Thymus (tissue), 11 donors: ENCODE data around the gene CDK19. TPM values are rescaled to one million over a fixed set of nuclear protein-coding genes. Genes with fewer than 3 reads are reported as not detected.

ENCODE experiments used
- DNase-seq, 9 donors: peaks; one replicate each; pipeline ENCODE4 v3.0.0-alpha.2; 2013; ENCODE audit warnings: low spot score in 9 of 9, low read depth in 6 of 9, missing footprints in 1 of 9
- H3K27ac ChIP-seq, 2 donors: one replicate each; pipeline ENCODE4 v1.5.1; 2013; ENCODE audit warnings: control low read depth in 1 of 2, low read depth in 1 of 2, low read length in 1 of 2, mild to moderate bottlenecking in 1 of 2, moderate library complexity in 1 of 2
- H3K27me3 ChIP-seq, 2 donors: one replicate each; pipeline ENCODE4 v1.5.1; 2013; ENCODE audit warnings: low read length in 1 of 2; ENCODE audit not compliant: control insufficient read depth in 2 of 2, insufficient read depth in 1 of 2
- H3K36me3 ChIP-seq, 2 donors: one replicate each; pipeline ENCODE4 v1.5.1; 2013; ENCODE audit warnings: low read length in 1 of 2, mild to moderate bottlenecking in 1 of 2, moderate library complexity in 1 of 2; ENCODE audit not compliant: control insufficient read depth in 2 of 2, insufficient read depth in 2 of 2
- H3K4me1 ChIP-seq, 2 donors: one replicate each; pipeline ENCODE4 v1.5.1; 2013; ENCODE audit warnings: low read length in 2 of 2; ENCODE audit not compliant: control insufficient read depth in 2 of 2, insufficient read depth in 2 of 2
- H3K4me3 ChIP-seq, 2 donors: one replicate each; pipeline ENCODE4 v1.5.1; 2013; ENCODE audit warnings: low read length in 2 of 2, control low read depth in 1 of 2, mild to moderate bottlenecking in 1 of 2
- H3K9me3 ChIP-seq, 2 donors: one replicate each; pipeline ENCODE4 v1.5.1; 2013; ENCODE audit warnings: low read length in 1 of 2, mild to moderate bottlenecking in 1 of 2; ENCODE audit not compliant: control insufficient read depth in 2 of 2, insufficient read depth in 1 of 2
- WGBS: extraction: QIAGEN DNeasy Blood & Tissue Kit; methylation state at CpG from one replicate; pipeline ENCODE4 v1.1.7; 2013; 5-methylcytosine and 5-hydroxymethylcytosine counted together
- polyA plus RNA-seq: library from polyadenylated mRNA; stranded (reverse); fragments of 200-250 nt; gene quantifications from one replicate; pipeline ENCODE4 v1.2.3, GENCODE V29; 2013
- total RNA-seq: library from RNA; stranded (reverse); fragments of 120-200 nt; gene quantifications from one replicate; pipeline ENCODE4 v1.2.4, GENCODE V29; 2013
- donor health status: healthy.

Gene CDK19
- total and polyA plus RNA-seq, 2 donors: 10.4 to 15.4 TPM

- Histone ChIP-seq H3K4me1 (no peaks in the 10 kb centered on the region), H3K27ac (no peak overlapping the region), H3K9me3 (peaks cover 2 to 18% of the 10 kb centered on the region in 2 donors), H3K36me3 (peaks cover 15 to 19% of the 10 kb centered on the region in 2 donors), H3K27me3 (no peaks in the 10 kb centered on the region), H3K4me3 (no peak overlapping the region)
- DNase-seq: no peak
- WGBS: 98% methylated on average over 62 of the region's 62 CpGs
Measured at GRCh38 chr6:110645685-110646418, 169.4 kb downstream of the CDK19 start.

DNA sequence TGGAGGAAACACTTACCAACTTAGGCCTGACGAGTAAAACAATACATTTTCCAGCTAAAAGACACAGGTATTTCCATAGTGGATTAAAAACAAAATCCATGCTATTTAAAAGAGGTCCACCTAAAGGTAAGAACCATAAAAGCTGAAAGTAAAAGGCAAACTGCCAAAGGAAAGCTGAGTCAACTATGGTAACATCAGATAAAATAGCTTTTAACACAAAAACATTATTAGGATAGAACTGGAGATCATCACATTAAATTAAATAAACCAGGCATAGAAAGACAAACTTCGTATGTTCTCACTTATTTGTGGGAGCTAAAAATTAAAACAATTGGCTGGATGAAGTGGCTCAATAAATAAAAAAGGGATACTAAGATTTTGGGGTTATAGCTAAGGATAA lies 172.1 kb downstream of the CDK19 start:
- no peak for DNase-seq
- no peaks in the 10 kb centered on the region for H3K4me1 ChIP-seq
- no peaks in the 10 kb centered on the region for H3K27me3 ChIP-seq
- H3K9me3 ChIP-seq: peaks cover 2 to 18% of the 10 kb centered on the region in 2 donors
- 97% methylated on average over 2 of the region's 2 CpGs for WGBS
- peaks cover 15 to 19% of the 10 kb centered on the region in 2 donors for H3K36me3 ChIP-seq
- H3K4me3 ChIP-seq: no peak overlapping the region
- no peak overlapping the region for H3K27ac ChIP-seq

DNA sequence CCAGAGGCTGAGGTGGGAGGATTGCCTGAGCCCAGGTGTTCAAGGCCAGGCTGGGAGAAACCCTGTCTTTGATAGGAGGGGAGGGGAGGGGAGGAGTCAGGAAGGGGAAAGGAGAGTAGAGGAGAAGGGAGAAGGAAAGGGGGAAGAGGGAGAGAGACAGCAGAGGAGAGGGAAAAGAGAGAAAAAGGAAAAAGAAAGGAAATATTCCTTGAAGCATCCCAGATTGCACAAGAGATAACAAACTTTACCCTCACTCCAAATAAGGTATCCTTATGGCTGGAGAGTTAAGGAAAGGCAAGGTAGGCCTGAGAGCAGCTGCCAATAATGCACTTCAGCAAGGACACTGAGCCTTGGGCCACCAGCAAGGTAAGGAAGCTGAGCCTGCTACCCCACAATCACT lies 172.6 kb downstream of the CDK19 start:
- no peak overlapping the region for H3K4me3 ChIP-seq
- peaks cover 2 to 18% of the 10 kb centered on the region in 2 donors for H3K9me3 ChIP-seq
- no peaks in the 10 kb centered on the region for H3K27me3 ChIP-seq
- H3K4me1 ChIP-seq: no peaks in the 10 kb centered on the region
- H3K27ac ChIP-seq: no peak overlapping the region
- H3K36me3 ChIP-seq: peaks cover 15 to 19% of the 10 kb centered on the region in 2 donors
- DNase-seq: no peak

DNA sequence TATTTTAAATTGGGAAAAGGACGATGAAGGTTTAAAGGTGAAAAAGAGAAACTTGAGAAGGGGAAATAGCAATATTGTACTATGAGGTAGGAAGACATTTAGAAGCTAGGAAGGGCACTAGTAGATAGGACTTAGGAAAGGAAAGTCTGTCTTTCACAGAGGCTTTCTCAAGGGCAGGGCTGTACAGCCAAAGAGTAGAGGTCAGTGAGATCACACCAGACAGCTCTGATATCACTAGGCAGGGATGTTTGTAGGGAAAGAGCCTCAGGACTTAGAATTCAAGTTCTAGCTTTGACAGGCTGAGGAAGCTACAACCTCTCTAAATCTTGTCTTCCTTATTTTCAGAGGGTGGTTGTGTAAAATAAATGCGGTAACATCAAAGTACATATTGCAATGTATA lies 178.5 kb downstream of the CDK19 start:
- DNase-seq: no peak
- Histone ChIP-seq H3K9me3 (no peaks in the 10 kb centered on the region), H3K36me3 (peaks cover 0 to 2% of the 10 kb centered on the region in 2 donors), H3K27ac (no peak overlapping the region), H3K4me3 (no peak overlapping the region), H3K27me3 (no peaks in the 10 kb centered on the region), H3K4me1 (no peaks in the 10 kb centered on the region)
- WGBS: 97% methylated on average over 2 of the region's 2 CpGs

- Histone ChIP-seq H3K4me1 (no peaks in the 10 kb centered on the region), H3K27me3 (no peaks in the 10 kb centered on the region), H3K27ac (no peak overlapping the region), H3K4me3 (no peak overlapping the region), H3K36me3 (peaks cover 0 to 2% of the 10 kb centered on the region in 2 donors), H3K9me3 (no peaks in the 10 kb centered on the region)
- DNase-seq: no peak
- WGBS: 82% methylated on average over 1 of the region's 1 CpG
Measured at GRCh38 chr6:110635096-110635495, 180.2 kb downstream of the CDK19 start.

GRCh38 chr6:110633731-110634213 lies 181.5 kb downstream of the CDK19 start:
- Histone ChIP-seq H3K4me3 (no peak overlapping the region), H3K27ac (no peak overlapping the region), H3K9me3 (no peaks in the 10 kb centered on the region), H3K27me3 (no peaks in the 10 kb centered on the region), H3K4me1 (no peaks in the 10 kb centered on the region), H3K36me3 (peaks cover 0 to 5% of the 10 kb centered on the region in 2 donors)
- 97% methylated on average over 2 of the region's 2 CpGs for WGBS
- no peak for DNase-seq

GRCh38 chr6:110629153-110629552 lies 186.1 kb downstream of the CDK19 start:
- peaks cover 3 to 12% of the 10 kb centered on the region in 2 donors for H3K36me3 ChIP-seq
- 99% methylated on average over 2 of the region's 2 CpGs for WGBS

GRCh38 chr6:110628330-110628729 lies 186.9 kb downstream of the CDK19 start:
- H3K36me3 ChIP-seq: peaks cover 3 to 12% of the 10 kb centered on the region in 2 donors
- H3K27me3 ChIP-seq: no peaks in the 10 kb centered on the region
- H3K4me3 ChIP-seq: no peak overlapping the region
- no peak overlapping the region for H3K27ac ChIP-seq
- no peaks in the 10 kb centered on the region for H3K4me1 ChIP-seq
- H3K9me3 ChIP-seq: no peaks in the 10 kb centered on the region
- 98% methylated on average over 5 of the region's 5 CpGs for WGBS
- DNase-seq: no peak

More at GRCh38 chr6:110629153-110629552, 186.1 kb downstream of the CDK19 start:
- no peaks in the 10 kb centered on the region for H3K27me3 ChIP-seq
- H3K4me1 ChIP-seq: no peaks in the 10 kb centered on the region
- DNase-seq: no peak
- H3K27ac ChIP-seq: no peak overlapping the region
- no peaks in the 10 kb centered on the region for H3K9me3 ChIP-seq
- H3K4me3 ChIP-seq: no peak overlapping the region

DNA sequence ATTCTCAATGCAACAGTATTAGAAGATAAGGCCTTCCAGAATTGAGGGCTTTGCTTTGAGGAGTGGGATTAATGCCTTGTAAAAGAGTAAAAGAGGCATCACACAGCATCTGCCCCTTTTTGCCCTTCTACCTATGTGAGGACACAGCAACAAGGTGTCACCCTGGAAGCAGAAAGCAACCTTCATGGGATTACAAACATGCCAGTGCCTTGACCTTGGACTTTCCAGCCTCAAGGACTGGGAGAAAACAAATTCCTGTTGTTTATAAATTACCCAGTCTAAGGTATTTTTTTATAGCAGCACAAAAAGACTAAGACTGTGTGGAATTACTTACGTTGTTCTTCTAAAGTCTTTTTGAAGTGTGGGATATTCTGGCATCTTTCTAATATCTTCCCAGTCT lies 188.8 kb downstream of the CDK19 start:
- WGBS: 98% methylated on average over 1 of the region's 1 CpG
- Histone ChIP-seq H3K27ac (no peak overlapping the region), H3K27me3 (no peaks in the 10 kb centered on the region), H3K9me3 (no peaks in the 10 kb centered on the region), H3K4me3 (no peak overlapping the region), H3K4me1 (no peaks in the 10 kb centered on the region), H3K36me3 (peaks cover 13 to 28% of the 10 kb centered on the region in 2 donors)
- no peak for DNase-seq
